Stimulated activated CD8-positive, alpha-beta memory T cell treated with anti-CD3 and anti-CD28 coated beads, Interleukin-12 subunit alpha, Interleukin-12 subunit beta, amount 100 ng/mL, for 24 hours (primary cell): Measurements from ENCODE around the gene ZBTB2.
"Not testable (repeated sequence)": the region's sequence is repeated elsewhere in the genome, so short reads cannot be mapped to it uniquely, and the experiment has no call there.

Source experiments
- DNase-seq: peaks from one replicate; pipeline ENCODE4 v3.0.0-alpha.2; 2020; ENCODE audit errors: extremely low read depth

Gene ZBTB2

GRCh38 chr6:151370509-151371078, 20.8 kb downstream of the ZBTB2 start:
- DNase-seq = no peak

GRCh38 chr6:151365233-151365632, 26.1 kb downstream of the ZBTB2 start:
- no peak for DNase-seq

DNA sequence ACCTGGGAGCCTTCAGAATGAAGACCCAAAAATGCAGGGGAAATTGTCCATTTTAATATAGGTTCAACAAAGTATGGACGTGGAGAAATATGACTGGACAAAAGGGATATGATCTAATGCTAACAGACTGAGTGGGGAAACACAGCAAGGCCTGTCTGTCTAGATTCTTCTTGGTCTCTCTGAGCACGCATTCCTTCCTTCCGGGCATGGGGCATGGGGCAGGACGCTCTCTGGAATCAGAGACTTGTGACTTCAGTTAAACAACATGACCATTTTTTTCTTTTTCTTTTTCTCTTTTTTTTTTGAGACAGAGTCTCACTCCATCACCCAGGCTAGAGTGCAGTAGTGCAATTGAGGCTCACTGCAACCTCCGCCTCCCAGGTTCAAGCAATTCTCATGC, 31.9 kb downstream of the ZBTB2 start:
- DNase-seq = no peak

GRCh38 chr6:151358475-151358874, 32.9 kb downstream of the ZBTB2 start:
- DNase-seq = no peak

DNA sequence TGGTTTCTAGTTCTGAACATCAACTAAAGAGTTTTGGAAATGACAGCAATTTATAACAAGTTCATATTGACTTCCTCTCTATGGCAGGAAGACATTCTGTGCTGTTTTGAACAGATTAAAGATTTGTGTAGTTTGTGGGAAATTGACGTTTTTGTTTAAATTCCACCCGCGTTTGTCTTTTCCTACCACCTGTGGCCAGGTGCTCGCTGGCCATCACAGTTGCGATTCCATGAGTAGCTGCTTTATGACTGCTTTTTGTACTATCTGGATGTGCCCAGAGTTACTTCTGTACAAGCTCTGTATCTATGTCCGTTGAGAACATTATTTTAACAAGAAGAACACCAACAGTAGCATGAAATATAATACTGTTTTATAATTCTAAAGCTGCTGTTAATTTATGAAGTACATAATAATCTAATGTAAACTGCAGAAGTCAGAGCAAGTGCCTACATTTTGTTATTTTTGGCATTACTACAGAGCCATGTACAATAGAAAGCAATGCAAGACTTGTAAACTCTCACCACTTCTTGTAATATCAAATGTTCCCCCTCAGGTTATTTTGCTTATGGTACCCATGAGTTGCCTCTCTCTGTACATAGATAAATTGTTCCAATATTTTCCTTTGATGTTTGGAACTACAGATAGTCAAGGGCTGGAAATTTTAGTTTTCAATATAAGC, 33.5 kb downstream of the ZBTB2 start:
- no peak for DNase-seq

DNA sequence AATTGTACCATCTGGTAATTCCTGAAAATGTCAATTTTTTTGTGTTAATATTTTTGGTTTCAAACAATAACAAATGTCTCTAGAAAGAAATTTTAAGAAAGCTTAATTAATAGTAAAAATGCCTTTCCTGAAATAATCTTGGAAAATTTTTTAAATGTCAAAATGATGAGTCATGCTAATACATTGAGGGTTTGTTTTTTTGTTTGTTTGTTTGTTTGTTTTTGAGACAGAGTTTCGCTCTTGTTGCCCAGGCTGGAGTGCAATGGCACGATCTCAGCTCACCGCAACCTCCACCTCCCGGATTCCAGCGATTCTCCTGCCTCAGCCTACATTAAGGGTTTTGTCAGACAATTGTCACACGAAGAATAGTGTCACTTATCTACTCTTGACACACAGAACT, 34.4 kb downstream of the ZBTB2 start:
- not testable (repeated sequence) for DNase-seq

DNA sequence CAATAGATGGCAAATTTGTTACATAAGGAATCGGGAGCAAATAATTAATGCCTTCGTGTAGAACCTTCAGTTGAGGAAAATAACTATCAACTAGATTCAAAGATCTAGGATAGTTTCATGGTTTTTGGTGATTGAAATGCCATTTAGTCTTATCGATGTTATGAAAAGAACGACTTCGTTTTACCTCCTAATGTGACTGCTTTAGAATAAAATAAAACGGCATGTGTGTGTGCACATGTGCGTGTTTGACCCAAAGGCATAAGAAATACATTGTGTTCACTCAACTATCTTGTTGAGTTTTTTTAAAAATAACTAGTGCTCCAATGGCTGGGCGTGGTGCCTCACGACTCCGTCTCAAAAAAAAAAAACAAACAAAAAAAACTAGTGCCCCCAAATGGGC, 37.6 kb downstream of the ZBTB2 start:
- DNase-seq = no peak

DNA sequence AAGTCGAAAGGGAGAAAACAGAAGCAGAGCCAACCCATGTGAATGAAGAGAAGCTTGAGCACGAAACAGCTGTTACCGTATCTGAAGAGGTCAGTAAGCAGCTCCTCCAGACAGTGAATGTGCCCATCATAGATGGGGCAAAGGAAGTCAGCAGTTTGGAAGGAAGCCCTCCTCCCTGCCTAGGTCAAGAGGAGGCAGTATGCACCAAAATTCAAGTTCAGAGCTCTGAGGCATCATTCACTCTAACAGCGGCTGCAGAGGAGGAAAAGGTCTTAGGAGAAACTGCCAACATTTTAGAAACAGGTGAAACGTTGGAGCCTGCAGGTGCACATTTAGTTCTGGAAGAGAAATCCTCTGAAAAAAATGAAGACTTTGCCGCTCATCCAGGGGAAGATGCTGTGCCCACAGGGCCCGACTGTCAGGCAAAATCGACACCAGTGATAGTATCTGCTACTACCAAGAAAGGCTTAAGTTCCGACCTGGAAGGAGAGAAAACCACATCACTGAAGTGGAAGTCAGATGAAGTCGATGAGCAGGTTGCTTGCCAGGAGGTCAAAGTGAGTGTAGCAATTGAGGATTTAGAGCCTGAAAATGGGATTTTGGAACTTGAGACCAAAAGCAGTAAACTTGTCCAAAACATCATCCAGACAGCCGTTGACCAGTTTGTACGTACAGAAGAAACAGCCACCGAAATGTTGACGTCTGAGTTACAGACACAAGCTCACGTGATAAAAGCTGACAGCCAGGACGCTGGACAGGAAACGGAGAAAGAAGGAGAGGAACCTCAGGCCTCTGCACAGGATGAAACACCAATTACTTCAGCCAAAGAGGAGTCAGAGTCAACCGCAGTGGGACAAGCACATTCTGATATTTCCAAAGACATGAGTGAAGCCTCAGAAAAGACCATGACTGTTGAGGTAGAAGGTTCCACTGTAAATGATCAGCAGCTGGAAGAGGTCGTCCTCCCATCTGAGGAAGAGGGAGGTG, 38.7 kb downstream of the ZBTB2 start:
- DNase-seq = no peak

DNA sequence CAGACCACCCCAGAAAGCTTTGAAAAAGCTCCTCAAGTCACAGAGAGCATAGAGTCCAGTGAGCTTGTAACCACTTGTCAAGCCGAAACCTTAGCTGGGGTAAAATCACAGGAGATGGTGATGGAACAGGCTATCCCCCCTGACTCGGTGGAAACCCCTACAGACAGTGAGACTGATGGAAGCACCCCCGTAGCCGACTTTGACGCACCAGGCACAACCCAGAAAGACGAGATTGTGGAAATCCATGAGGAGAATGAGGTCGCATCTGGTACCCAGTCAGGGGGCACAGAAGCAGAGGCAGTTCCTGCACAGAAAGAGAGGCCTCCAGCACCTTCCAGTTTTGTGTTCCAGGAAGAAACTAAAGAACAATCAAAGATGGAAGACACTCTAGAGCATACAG, 39.6 kb downstream of the ZBTB2 start:
- DNase-seq = no peak

- DNase-seq = no peak
These were observed 40.1 kb downstream of the ZBTB2 start for GRCh38 chr6:151351146-151351700.

- DNase-seq = no peak
These were observed 40.8 kb downstream of the ZBTB2 start for GRCh38 chr6:151350442-151351145.

DNA sequence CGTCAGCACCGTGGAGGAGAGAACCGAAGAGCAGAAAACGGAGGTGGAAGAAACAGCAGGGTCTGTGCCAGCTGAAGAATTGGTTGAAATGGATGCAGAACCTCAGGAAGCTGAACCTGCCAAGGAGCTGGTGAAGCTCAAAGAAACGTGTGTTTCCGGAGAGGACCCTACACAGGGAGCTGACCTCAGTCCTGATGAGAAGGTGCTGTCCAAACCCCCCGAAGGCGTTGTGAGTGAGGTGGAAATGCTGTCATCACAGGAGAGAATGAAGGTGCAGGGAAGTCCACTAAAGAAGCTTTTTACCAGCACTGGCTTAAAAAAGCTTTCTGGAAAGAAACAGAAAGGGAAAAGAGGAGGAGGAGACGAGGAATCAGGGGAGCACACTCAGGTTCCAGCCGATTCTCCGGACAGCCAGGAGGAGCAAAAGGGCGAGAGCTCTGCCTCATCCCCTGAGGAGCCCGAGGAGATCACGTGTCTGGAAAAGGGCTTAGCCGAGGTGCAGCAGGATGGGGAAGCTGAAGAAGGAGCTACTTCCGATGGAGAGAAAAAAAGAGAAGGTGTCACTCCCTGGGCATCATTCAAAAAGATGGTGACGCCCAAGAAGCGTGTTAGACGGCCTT, 41.6 kb downstream of the ZBTB2 start:
- no peak for DNase-seq

- not testable (repeated sequence) for DNase-seq
These were observed 48.6 kb downstream of the ZBTB2 start for GRCh38 chr6:151342750-151343149.

GRCh38 chr6:151341476-151342195, 49.7 kb downstream of the ZBTB2 start:
- DNase-seq = no peak

GRCh38 chr6:151340219-151340978, 51.0 kb downstream of the ZBTB2 start:
- DNase-seq = no peak

- DNase-seq = no peak
These were observed 52.0 kb downstream of the ZBTB2 start for GRCh38 chr6:151339369-151339768.

GRCh38 chr6:151338651-151339200, 52.6 kb downstream of the ZBTB2 start:
- no peak for DNase-seq

GRCh38 chr6:151335930-151336329, 55.4 kb downstream of the ZBTB2 start:
- DNase-seq = no peak

- no peak for DNase-seq
These were observed 61.1 kb downstream of the ZBTB2 start for GRCh38 chr6:151330130-151330696.
